GM18502 (cell line): ENCODE results near the gene TRIL.

Experiments used
- ATAC-seq: cut with Tn5 transposase; IDR thresholded peaks from one replicate; pipeline ENCODE4 v1.9.1; 2021; ENCODE audit warnings: mild to moderate bottlenecking; ENCODE audit not compliant: unreplicated experiment, poor library complexity

Gene TRIL

GRCh38 chr7:28941633-28942032, 16.5 kb downstream of the TRIL start:
- ATAC-seq, result no peak

GRCh38 chr7:28940741-28941384, 17.3 kb downstream of the TRIL start:
- no peak for ATAC-seq

DNA sequence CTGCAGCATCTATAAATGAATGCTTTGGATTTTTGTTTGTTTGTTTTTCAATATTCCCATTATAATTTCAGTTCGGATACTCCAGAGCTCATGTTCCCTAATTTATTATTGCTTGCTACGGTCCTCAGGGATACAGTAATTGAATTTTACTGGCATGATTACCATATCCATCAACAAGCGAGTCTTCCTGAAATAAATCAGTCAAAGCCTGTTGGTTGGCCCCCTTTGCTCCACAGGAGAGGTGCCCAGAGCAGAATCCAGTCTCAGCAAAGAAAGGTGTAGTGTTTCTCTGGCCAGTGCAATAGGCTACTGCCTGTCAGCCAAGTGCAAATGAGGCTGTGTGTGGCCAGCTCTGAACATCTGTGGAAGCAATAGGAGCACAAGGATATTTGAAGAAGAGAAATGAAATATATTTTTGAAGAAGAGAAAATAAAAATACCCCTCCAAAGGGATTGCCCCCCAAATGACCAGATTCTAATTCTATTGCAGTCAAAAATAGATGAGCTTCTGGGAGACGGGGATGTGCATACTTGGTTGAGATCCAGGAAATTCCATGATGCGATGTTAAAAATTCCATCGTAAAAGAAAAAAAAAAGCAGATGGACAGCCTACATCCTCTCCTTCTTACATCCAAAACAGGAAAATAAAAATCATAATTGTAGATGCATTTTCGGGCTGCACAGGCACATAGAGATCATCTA, 18.1 kb downstream of the TRIL start:
- no peak for ATAC-seq

DNA sequence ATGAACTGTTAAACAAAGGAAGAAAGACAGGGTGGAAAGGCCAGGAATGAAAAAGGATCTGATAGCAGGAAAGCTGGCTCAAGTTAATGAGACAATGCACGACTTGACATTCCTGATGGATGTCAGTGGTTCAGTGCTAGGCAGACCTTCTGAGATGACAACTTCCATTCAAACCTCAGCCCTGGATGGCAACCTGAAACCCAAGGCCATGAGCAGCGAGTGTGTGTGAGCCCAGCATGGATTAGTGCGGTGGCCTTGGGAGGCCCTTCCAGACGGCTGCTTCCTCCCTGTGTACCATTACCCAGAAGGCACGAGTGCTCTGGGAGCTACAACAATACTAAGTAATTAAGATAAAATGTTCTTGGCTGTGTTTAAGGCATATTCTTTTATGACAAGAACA, 18.8 kb downstream of the TRIL start:
- ATAC-seq, result no peak

DNA sequence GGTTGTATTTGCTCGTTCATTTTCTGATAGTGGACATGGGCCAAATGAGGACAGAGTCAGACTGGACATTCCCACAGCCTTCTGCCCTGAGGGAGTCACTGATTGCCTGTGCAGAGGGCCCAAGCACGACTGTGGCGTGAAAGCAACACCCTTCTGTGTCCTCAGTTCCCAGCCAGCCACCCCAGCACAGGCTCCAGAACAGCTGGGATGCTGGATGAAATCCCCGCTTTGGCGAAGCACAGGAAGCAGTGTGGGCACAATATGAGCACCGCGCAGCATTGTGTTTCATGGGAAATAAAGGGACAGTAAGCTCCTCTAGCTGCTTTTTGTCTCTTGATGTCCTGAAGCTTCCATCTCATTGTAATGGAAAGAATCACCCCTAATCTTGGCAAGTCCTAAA, 20.5 kb downstream of the TRIL start:
- ATAC-seq, result no peak

- no peak for ATAC-seq
Observed at GRCh38 chr7:28937103-28937502, 21.0 kb downstream of the TRIL start.

DNA sequence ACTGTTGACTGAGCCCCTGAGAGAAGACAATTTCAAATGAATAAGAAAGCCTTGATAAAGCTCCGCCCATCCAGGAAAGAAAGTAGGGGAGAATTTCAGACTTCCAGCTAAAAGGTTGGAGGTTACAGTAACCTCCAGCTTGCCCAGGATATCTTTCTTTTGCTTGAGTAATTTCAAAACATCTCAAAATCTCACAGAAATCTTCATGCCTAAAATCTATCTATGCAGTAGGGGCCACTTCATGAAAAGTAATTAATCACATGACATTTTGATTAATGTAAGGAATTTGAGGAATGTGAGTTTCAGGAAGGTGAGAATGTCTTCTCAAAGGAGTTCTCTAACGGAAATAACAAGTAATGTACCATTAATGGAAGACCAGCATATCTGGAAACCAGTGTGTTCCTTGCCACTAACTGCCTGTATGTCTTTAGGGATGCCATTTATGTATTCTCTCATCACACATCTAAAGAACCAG, 24.2 kb downstream of the TRIL start:
- ATAC-seq, result no peak

DNA sequence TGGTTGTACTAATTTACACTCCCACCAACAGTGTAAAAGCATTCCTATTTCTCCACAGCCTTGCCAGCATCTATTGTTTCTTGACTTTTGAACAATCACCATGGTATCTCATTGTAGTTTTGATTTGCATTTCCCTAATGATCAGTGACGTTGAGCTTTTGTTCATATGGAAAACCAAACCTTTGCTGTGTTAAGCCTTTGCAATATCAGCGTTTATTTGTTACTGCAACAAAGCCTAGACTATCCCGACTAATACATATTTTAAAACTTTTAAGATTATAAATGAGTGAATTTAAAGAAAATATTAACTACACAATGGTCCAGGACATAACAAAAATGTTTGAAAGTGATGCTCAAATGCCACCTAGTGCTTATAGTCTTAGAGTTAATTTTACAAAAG, 26.6 kb downstream of the TRIL start:
- no peak for ATAC-seq

DNA sequence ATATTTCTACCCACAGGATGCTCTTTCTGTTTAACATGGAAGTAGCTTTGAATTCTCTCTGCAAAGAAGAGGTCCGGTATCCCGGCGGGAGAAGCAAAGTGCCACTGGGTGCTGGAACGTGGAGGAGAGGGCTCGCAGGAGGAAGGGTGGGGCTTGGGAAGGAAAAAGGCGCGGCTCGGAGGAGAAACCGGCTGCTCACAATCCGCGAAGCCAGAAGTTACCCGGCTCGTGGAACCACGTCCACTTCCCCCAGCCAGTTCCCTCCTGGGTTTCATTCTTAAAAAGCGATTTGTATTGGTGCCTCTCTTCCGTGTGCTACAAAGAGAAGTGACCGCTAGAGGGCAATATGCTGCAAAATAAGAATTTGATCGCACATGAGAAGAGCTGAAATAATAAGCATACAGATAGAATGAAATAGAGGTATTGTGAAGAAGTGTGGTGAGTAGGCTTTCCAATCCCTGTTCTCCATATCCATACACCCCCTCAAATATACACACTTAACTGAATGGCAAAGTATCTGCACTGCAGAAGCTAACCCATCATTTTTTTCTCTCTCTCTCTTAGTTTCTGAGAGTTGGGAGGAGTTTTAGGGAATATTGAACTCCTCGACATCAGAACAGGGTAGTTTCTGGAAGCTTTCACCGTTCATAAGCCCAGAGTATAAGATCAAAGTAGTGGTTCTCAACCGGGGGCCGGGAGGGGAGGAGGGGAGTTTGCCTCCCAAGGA, 31.1 kb downstream of the TRIL start:
- peak; percentile 93 for ATAC-seq

- peak; percentile 53 for ATAC-seq
Observed at GRCh38 chr7:28922624-28923331, 35.4 kb downstream of the TRIL start.

- peak; percentile 80 for ATAC-seq
Observed at GRCh38 chr7:28921822-28922221, 36.3 kb downstream of the TRIL start.

DNA sequence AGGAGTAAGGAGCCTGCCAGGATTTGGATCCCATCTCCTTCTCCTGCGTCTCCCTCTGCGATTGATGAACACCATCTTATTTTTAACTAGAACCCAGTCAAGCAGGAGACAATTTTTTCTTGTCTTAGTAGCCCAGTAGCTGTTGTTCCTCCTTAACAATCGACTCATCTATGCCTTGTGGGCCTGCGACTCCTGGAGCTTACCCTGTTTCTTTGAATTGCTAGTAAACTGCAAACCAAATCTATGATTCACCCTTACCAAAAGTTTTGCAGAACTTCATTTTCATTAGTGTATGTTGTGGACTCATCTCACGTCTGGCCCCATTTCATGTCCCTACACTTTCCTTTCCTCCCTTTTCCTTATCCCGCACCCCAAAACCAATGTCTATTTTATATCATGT, 37.7 kb downstream of the TRIL start:
- no peak for ATAC-seq

GRCh38 chr7:28919510-28919909, 38.6 kb downstream of the TRIL start:
- ATAC-seq, result no peak

GRCh38 chr7:28908775-28909174, 49.4 kb downstream of the TRIL start:
- no peak for ATAC-seq

DNA sequence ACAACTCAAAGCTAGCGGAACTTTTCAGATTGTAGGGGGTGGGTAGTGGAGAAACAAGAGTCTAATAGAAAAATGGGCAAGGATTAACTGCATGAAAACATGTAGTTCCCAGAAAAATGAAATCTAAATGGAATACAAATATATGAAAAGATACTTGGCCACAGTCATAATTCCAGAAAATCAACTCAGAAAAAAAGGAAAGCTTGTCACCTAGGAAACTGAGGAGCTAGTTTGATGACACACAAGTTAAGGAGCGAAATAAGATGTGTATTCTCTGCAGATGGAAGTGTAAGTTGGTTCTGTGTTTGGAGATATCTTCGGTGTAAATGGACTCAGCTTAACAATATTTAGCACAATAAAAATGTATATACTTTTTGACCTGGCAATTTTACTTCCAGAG, 52.7 kb downstream of the TRIL start:
- ATAC-seq, result no peak

DNA sequence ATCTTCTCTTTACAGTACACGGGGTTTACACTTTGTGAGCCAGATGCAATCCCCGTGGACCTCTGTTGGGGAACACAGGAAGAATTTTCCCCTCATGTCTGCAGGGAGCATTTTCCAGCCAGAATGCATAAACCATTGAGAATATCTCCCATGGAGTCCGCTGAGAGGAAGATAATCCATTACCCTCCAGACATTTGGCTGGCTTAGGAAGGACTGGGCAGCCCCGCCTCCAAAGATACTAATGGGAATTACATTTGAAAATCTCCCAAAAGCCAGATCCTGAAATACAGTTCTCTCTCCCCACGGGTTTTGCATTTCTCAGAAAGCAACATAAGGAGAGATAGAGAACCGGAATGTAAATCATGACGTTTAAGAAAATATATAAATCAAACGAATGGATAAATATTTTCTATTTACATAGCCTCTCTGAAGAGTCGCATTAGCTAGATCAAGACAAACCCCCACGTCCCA, 53.5 kb downstream of the TRIL start:
- no peak for ATAC-seq

GRCh38 chr7:28903730-28904577, 54.2 kb downstream of the TRIL start:
- no peak for ATAC-seq
